ENCODE results near the gene PTCH1.

Gene PTCH1

DNA sequence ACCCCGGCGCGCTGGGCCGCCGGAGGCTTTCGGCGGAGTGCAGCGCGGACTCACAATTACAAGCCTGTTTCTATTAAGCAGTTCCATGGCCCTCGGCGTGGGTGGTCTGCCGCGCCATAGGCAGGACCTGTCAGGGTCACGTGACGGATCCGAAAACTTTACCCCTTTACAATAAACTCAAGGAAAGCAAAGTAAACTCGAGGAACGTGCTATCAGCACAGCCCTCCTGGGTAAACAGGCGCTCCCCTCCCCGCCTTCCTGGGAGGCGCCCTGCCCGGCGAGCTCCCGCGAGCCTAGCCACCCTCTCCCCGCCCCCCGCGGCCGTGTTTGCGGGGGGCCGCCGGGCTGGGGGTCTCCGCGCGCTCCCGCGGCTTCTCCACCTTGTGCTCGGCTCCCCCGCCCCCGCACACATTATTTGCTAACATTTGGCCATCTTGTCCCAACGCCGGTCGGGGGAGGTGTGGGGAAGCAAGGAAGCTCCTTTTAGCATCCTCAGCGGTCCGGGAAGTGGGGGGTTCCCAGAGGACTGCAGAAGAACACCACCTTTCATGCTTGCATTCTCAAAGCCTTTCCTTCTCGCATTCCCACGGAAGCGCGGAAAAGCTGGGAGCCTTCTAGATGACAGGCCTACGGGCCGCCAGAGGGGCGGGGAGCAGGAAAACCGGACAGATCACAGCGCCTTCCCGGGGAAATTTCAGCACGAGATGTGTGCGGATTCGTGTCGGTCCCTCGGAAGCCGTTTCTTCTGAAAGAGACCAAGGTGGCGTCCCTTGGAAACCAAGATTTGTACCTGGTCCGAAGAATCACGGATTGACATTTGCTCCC is at the start of gene PTCH1:
TSS of gene PTCH1 (minus strand) at position 238 of the 825 bp plus-strand sequence.
- TF ChIP-seq, protein P1, sequence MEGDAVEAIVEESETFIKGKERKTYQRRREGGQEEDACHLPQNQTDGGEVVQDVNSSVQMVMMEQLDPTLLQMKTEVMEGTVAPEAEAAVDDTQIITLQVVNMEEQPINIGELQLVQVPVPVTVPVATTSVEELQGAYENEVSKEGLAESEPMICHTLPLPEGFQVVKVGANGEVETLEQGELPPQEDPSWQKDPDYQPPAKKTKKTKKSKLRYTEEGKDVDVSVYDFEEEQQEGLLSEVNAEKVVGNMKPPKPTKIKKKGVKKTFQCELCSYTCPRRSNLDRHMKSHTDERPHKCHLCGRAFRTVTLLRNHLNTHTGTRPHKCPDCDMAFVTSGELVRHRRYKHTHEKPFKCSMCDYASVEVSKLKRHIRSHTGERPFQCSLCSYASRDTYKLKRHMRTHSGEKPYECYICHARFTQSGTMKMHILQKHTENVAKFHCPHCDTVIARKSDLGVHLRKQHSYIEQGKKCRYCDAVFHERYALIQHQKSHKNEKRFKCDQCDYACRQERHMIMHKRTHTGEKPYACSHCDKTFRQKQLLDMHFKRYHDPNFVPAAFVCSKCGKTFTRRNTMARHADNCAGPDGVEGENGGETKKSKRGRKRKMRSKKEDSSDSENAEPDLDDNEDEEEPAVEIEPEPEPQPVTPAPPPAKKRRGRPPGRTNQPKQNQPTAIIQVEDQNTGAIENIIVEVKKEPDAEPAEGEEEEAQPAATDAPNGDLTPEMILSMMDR (conservative IDR thresholded peaks at IDR 0.05; ENCODE audit: low read length), result no peak
- peak; percentile 43 for DNase-seq (ENCODE audit: low read depth)
- peak within 1 kb of the TSS; percentile 69 for H3K4me3 ChIP-seq (ENCODE audit: low read length)

DNA sequence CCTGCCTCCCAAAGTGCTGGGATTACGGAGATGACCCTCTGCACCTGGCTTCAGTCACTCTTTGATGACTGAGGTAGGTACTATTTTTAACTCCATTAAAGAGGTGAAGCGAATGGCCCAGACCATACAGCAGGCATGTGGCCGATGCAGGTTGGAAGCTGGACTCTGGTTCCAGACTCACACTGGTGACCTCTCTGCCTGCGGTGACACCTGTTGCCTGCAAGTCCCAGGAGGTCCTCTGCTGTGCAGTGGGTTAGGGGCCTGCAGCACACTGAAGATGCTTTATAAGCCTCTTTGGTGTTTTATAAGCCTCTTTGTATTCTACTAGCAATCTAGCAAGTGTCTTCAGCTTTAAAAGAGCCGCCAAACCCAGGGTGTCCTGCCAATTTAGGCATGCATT is 49.2 kb upstream of the PTCH1 start:
- no peak overlapping the region for H3K4me3 ChIP-seq (ENCODE audit: low read length)
- TF ChIP-seq, protein P1 (conservative IDR thresholded peaks at IDR 0.05; ENCODE audit: low read length), result no peak
- DNase-seq (ENCODE audit: low read depth), result no peak

DNA sequence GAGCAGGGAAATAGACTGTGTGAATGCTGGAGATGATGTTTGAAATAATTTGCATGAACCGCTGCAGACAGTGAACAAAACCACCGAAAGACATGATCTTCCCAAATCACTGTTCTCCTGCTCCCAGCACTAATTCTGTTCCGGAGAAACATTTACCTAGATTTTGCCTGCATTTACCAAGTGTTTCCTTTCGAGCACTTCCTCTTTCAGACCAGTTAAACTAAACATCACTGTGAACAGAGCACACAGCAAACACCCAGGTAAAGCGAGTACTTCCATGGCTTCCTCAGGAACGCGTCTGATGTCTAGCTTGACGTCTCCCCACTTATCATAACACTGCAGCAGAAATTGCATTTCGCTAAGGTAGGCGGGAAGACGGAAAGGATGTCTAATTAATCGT is 45.1 kb upstream of the PTCH1 start:
- no peak for DNase-seq (ENCODE audit: low read depth)

DNA sequence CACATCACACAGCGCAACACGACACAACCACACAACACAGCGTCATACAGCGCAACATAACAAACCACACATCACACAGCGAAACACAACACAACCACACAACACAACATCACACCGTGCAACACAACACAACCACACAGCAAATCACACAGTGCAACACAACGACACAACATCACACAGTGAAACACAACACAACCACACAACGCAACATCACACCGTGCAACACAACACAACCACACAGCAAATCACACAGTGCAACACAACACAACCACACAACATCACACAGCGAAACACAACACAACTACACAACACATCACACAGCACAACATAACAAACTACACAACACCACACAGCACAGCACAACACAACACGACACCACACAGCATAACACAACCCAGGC is 40.4 kb upstream of the PTCH1 start:
- no peak for DNase-seq (ENCODE audit: low read depth)
- TF ChIP-seq, protein P1 (conservative IDR thresholded peaks at IDR 0.05; ENCODE audit: low read length), result no peak
- H3K4me3 ChIP-seq (ENCODE audit: low read length), result no peak overlapping the region

More for the DNA sequence above, 45.1 kb upstream of the PTCH1 start:
- TF ChIP-seq, protein P1 (conservative IDR thresholded peaks at IDR 0.05; ENCODE audit: low read length), result no peak
- no peak overlapping the region for H3K4me3 ChIP-seq (ENCODE audit: low read length)

DNA sequence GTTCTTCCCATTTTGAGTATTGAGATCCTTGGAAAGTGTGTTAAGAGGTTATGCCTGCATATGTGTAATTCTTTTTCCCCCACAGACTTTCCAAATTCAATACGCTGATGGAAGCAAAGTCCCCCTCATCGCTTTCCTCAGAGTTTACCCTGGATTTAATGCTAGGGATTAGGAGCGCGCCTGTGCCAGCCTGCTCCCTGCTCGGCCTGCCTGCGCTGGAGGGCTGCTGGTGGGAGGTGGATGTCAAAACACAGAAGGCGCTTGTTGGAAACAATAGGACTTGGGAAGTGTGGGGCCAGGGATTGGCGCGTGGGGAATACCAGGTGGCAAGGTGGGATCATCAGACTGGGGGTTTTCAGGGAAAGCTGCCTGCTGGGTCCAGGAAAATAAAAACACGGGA is 39.8 kb upstream of the PTCH1 start:
- no peak overlapping the region for H3K4me3 ChIP-seq (ENCODE audit: low read length)
- TF ChIP-seq, protein P1 (conservative IDR thresholded peaks at IDR 0.05; ENCODE audit: low read length), result no peak
- DNase-seq (ENCODE audit: low read depth), result no peak

DNA sequence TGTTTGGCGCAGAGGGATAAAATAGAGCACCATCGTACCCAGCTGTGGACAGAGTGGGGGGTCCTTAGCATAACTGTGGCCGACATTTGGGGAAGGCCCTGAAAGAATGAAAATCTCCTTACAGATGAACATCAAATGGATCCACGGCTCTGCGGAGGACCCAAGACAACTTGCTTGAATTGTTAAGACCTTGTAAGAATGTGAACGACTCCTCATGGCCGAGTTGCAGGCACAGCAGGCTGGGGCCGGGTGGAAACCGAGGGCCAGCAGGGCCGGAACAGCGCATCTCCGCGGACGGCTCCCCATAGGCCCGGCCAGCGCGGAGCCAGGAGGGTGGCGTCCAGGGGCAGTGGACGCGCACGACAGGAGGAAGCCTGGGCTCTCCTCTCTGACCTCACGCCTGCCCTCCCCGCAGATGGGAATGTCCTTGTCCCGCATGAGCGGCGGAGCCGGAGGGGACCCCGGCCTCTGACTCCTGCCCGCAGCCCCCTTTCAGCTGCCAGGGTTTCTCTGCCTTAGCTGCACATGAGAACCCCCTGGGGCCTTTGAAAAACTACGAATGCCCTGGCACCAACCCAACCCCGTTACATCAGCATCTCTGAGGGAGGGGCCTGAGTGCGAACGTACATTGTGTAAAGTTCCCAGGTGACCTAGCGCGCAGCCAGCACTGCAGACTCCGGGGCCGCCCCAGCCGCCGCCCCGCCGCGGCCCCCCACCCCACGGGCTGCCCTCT is 36.2 kb upstream of the PTCH1 start:
- no peak overlapping the region for H3K4me3 ChIP-seq (ENCODE audit: low read length)
- DNase-seq (ENCODE audit: low read depth), result no peak
- TF ChIP-seq, protein P1 (conservative IDR thresholded peaks at IDR 0.05; ENCODE audit: low read length), result no peak

All from AG10803 (cell line).